NCI-H1092 (cell line): ENCODE data around the gene RAP1GAP2.
"Not testable (repeated sequence)": the region's sequence is repeated elsewhere in the genome, so short reads cannot be mapped to it uniquely, and the experiment has no call there.

ENCODE experiments used
- DNase-seq: peaks from one replicate; lab custom pipeline; 2025; lab: John Stamatoyannopoulos, UW

RAP1GAP2 gene

GRCh38 chr17:3025421-3026124 is 229.3 kb downstream of the RAP1GAP2 start:
- DNase-seq, result no peak

GRCh38 chr17:3026125-3026855 is 230.1 kb downstream of the RAP1GAP2 start:
- no peak for DNase-seq

GRCh38 chr17:3026856-3027751 is 230.9 kb downstream of the RAP1GAP2 start:
- DNase-seq, result no peak

GRCh38 chr17:3027786-3028532 is 231.7 kb downstream of the RAP1GAP2 start:
- no peak for DNase-seq

GRCh38 chr17:3029213-3029913 is 233.1 kb downstream of the RAP1GAP2 start:
- DNase-seq, result peak; percentile 59

GRCh38 chr17:3030096-3030495 is 233.9 kb downstream of the RAP1GAP2 start:
- DNase-seq, result no peak

- not testable (repeated sequence) for DNase-seq
These were observed 234.7 kb downstream of the RAP1GAP2 start for GRCh38 chr17:3030852-3031470.

- DNase-seq, result no peak
These were observed 236.3 kb downstream of the RAP1GAP2 start for GRCh38 chr17:3032258-3033247.

- no peak for DNase-seq
These were observed 237.0 kb downstream of the RAP1GAP2 start for GRCh38 chr17:3033248-3033640.

- DNase-seq, result no peak
These were observed 237.7 kb downstream of the RAP1GAP2 start for GRCh38 chr17:3033741-3034577.

GRCh38 chr17:3034578-3034920 is 238.3 kb downstream of the RAP1GAP2 start:
- DNase-seq, result no peak

- no peak for DNase-seq
These were observed 239.2 kb downstream of the RAP1GAP2 start for GRCh38 chr17:3035256-3035967.

- DNase-seq, result no peak
These were observed 239.7 kb downstream of the RAP1GAP2 start for GRCh38 chr17:3035968-3036280.

GRCh38 chr17:3036800-3037199 is 240.6 kb downstream of the RAP1GAP2 start:
- no peak for DNase-seq

GRCh38 chr17:3037259-3037658 is 241.0 kb downstream of the RAP1GAP2 start:
- DNase-seq, result no peak

- no peak for DNase-seq
These were observed 242.7 kb downstream of the RAP1GAP2 start for GRCh38 chr17:3038941-3039340.

- no peak for DNase-seq
These were observed 243.5 kb downstream of the RAP1GAP2 start for GRCh38 chr17:3039736-3040135.

- DNase-seq, result no peak
These were observed 244.6 kb downstream of the RAP1GAP2 start for GRCh38 chr17:3040882-3041281.
